GM21390 (cell line): Measurements from ENCODE around the gene ABHD4.
"Not testable (repeated sequence)": the region's sequence is repeated elsewhere in the genome, so short reads cannot be mapped to it uniquely, and the experiment has no call there.

Source experiments
- ATAC-seq: cut with Tn5 transposase; IDR thresholded peaks from one replicate; pipeline ENCODE4 v1.9.1; 2021; ENCODE audit not compliant: unreplicated experiment

Gene ABHD4

GRCh38 chr14:22598099-22598895 lies at the start of gene ABHD4:
ABHD4 (plus strand) TSS chr14:22598300; CDS start chr14:22598307, 7 bp downstream.
- peak; percentile 72 for ATAC-seq

DNA sequence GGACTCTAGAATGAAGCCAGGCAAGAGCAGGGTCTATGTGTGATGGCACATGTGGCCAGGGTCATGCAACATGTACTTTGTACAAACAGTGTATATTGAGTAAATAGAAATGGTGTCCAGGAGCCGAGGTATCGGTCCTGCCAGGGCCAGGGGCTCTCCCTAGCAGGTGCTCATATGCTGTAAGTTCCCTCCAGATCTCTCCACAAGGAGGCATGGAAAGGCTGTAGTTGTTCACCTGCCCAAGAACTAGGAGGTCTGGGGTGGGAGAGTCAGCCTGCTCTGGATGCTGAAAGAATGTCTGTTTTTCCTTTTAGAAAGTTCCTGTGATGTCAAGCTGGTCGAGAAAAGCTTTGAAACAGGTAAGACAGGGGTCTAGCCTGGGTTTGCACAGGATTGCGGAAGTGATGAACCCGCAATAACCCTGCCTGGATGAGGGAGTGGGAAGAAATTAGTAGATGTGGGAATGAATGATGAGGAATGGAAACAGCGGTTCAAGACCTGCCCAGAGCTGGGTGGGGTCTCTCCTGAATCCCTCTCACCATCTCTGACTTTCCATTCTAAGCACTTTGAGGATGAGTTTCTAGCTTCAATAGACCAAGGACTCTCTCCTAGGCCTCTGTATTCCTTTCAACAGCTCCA lies 48.7 kb upstream of the ABHD4 start:
- no peak for ATAC-seq

GRCh38 chr14:22549981-22550673 lies 48.0 kb upstream of the ABHD4 start:
- peak; percentile 66 for ATAC-seq

DNA sequence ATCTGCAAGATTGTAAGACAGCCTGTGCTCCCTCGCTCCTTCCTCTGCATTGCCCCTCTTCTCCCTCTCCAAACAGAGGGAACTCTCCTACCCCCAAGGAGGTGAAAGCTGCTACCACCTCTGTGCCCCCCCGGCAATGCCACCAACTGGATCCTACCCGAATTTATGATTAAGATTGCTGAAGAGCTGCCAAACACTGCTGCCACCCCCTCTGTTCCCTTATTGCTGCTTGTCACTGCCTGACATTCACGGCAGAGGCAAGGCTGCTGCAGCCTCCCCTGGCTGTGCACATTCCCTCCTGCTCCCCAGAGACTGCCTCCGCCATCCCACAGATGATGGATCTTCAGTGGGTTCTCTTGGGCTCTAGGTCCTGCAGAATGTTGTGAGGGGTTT lies 46.5 kb upstream of the ABHD4 start:
- ATAC-seq: no peak

DNA sequence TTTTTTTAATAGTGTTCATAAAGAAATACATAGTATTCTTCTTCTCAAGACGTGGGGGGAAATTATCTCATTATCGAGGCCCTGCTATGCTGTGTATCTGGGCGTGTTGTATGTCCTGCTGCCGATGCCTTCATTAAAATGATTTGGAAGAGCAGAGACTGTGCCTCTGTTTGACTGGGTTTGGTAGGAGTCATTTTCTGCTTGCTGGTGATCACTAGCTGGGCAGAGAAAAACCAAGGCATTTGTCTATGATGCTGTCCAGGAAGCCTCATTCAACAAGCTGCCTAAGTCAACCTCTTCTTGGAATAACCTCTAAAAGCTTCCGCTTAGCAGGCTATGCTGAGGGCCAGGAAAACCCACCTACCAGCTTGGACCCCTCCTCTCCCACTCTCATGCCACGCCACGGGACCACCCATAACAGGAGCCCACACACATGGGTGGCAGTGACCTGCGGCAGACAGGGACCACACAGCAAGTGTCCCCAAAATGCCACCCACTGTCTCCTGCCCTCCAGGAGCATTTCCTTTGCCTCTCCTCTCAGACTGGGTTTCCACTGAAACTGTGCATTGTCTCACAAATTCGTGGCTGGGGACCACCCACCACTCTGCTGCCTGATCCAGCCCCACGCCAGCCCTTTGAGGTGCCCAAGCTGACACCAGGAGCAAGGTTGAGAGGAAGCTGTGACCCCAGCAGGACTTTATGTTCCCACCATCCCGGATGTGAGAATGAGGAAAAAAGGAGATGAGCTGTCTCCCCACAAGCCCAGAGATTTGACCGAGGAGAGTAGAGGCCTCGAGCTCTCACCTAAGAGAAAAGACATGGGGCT lies 45.9 kb upstream of the ABHD4 start:
- ATAC-seq: no peak

GRCh38 chr14:22552827-22553076 lies 45.3 kb upstream of the ABHD4 start:
- ATAC-seq: no peak

GRCh38 chr14:22553445-22553844 lies 44.7 kb upstream of the ABHD4 start:
- no peak for ATAC-seq

- not testable (repeated sequence) for ATAC-seq
Observed at GRCh38 chr14:22553861-22554497, 44.1 kb upstream of the ABHD4 start.

GRCh38 chr14:22554498-22555383 lies 43.4 kb upstream of the ABHD4 start:
- no peak for ATAC-seq

- peak; percentile 6 for ATAC-seq
Observed at GRCh38 chr14:22555384-22556011, 42.6 kb upstream of the ABHD4 start.

GRCh38 chr14:22556021-22556989 lies 41.8 kb upstream of the ABHD4 start:
- ATAC-seq: peak; percentile 67

DNA sequence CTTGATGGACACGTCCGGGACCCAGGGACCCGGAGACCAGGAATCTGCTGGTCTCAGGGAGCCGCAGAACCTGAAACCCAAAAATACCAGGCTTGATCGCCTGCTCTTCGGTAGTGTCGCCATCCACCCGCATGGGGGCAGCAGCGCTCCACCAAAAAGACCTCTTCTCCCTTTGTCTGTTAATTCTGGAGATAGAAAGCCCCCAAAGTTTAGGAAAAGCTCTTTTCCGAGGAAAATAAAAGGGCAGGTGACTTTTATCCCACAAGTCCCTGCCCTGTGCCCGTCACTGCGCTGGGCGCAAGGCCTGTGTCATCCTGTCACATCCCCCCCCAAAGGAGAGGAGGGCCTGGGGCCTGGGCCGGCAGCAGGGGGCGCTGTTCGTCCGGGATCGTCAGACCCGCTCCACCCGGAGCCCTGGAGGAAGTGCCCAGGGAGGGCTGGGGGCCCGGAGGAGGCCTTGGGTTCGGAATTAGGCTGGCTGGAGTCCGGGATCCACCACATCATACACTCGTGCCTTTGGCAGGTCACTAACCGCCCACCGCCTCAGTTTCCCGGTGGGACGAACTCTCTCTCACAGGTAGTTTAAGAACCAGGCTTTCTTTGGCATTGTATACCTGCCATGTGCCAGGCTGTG lies 41.0 kb upstream of the ABHD4 start:
- peak; percentile 24 for ATAC-seq

GRCh38 chr14:22557846-22558220 lies 40.3 kb upstream of the ABHD4 start:
- ATAC-seq: no peak

- no peak for ATAC-seq
Observed at GRCh38 chr14:22558221-22558913, 39.7 kb upstream of the ABHD4 start.

DNA sequence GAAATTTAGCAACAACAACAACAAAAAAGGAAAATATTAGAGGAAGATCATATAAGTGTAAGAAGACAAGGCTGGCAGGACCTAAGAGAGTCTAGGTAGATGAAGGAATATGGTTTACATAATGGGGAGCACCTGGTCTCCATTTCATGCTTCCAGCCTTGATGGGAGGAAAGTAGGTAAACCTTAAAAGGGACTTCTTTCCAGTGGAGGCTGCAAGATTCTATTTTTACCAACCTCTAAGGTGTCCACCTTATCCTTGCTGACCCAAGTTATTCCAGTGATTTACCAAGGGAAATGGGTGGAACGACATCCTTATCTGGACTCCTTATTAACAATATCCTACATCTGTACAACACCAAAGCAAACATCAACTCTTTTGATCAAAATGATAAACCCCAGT lies 39.1 kb upstream of the ABHD4 start:
- ATAC-seq: no peak

DNA sequence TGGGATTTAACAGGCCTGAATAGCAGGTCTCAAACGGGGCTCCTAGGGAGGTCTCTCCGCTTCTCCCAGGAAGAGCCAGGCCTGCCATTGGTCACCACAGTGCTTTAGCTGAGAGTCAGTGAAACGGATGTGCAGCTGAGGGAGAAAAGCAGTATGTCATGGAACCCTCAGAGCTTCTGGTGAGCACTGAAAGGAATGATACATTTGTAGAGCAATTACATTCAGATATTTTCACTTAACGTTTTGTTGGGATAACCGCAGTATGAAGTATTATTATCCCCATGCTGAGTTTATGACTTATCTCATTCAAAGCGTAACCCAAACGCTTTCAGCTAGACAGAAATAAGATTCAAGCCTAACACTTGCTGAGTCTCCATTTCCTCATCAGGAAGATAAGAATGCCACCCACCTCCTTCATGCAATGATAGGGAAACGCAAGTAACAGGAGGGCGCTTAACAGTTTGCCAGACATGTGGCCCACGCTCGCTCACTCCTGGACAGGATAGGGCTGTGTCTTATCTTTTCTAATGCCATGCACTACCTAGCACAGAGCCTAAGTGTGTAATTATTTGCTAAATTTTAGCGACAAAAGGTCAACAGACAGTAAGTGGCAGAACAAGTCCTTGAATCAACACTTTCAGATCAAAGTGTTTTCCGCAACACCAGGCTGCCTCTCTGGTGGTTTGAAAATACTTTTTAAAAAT lies 37.3 kb upstream of the ABHD4 start:
- ATAC-seq: no peak

- no peak for ATAC-seq
Observed at GRCh38 chr14:22561366-22561660, 36.8 kb upstream of the ABHD4 start.
